ENCODE measurements around the gene PCSK5. TPM values are rescaled to one million over a fixed set of nuclear protein-coding genes. Genes with fewer than 3 reads are reported as not detected.

The PCSK5 gene
- total RNA-seq, 4 donors from 2014 or later = 6.5 to 24.3 (median 12.4) TPM

DNA sequence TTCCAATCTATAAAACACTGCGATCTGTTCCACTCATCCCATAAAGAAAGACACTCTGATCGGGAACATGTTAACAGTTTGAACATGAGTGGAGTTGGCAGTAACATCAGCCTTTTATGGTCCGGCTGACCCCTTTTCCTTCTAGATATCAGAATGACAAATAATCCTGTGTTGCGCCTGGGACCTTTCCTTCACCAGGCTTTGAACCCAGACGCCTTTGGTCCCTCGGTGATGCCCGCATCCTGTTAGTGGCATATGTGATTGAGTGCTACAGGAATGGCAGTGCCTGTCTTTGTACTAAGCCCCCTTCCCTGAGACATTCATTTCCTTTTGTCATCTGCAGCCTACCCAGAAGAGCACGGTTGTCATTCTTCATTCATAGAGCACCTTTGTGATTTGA lies 209.0 kb downstream of the PCSK5 start:
- no peak for TF ChIP-seq POLR2A (IDR thresholded peaks at IDR 0.05)
- TF ChIP-seq, protein P1, sequence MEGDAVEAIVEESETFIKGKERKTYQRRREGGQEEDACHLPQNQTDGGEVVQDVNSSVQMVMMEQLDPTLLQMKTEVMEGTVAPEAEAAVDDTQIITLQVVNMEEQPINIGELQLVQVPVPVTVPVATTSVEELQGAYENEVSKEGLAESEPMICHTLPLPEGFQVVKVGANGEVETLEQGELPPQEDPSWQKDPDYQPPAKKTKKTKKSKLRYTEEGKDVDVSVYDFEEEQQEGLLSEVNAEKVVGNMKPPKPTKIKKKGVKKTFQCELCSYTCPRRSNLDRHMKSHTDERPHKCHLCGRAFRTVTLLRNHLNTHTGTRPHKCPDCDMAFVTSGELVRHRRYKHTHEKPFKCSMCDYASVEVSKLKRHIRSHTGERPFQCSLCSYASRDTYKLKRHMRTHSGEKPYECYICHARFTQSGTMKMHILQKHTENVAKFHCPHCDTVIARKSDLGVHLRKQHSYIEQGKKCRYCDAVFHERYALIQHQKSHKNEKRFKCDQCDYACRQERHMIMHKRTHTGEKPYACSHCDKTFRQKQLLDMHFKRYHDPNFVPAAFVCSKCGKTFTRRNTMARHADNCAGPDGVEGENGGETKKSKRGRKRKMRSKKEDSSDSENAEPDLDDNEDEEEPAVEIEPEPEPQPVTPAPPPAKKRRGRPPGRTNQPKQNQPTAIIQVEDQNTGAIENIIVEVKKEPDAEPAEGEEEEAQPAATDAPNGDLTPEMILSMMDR (IDR thresholded peaks at IDR 0.05) = no peak
- Histone ChIP-seq H3K36me3 (no peaks in the 10 kb centered on the region), H3K27me3 (no peaks in the 10 kb centered on the region), H3K9me3 (no peaks in the 10 kb centered on the region), H3K4me3 (no peak overlapping the region), H3K27ac (no peak overlapping the region), H3K4me1 (no peaks in the 10 kb centered on the region)
- no peak for DNase-seq
- intact Hi-C loops (cut with DNase I; ENCODE audit: low total_unique reads) = no loop called here

DNA sequence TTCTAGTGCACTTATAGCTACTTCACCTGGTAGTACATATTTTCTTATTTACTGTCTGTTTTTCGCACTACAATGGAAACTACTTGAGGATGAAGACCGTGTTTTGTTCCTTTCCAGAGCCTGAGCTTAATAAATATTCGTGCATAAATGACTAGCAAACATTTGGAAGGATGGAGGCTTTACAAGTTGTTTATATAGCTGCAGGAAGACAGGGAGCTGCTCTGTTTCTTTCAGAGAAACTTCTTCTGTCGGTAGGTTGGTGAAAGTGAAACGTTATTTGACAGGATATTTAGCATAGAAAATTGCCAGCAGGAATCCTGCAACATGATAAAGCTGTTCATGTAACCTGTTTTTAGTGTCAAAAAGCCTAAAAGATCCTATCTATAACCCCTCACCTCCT lies 210.6 kb downstream of the PCSK5 start:
- H3K4me3 ChIP-seq = no peak overlapping the region
- H3K36me3 ChIP-seq = no peaks in the 10 kb centered on the region
- intact Hi-C loops (cut with DNase I; ENCODE audit: low total_unique reads) = no loop called here
- H3K27me3 ChIP-seq = no peaks in the 10 kb centered on the region
- H3K4me1 ChIP-seq = no peaks in the 10 kb centered on the region
- no peak for DNase-seq
- no peaks in the 10 kb centered on the region for H3K9me3 ChIP-seq
- TF ChIP-seq POLR2A (IDR thresholded peaks at IDR 0.05) = no peak
- TF ChIP-seq, protein P1 (IDR thresholded peaks at IDR 0.05) = no peak
- H3K27ac ChIP-seq = no peak overlapping the region

DNA sequence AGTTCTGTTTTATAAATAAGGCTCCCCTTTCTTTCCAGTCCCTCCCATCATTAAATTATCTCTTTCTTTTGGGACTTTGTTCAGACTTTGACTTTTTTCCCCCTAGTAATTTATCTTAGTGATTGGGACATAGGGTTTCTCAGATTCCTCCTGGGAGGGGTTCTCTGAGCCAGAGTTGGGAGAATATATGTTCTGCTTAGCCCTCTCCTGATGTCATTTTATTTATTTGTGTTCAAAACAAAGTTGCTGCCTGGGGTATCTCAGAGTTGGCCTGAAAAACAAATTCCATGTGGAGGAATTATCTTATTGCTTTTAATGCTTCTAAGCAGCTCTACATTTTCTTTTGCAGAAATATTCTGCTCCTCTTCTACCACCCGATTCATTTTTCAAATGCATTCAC lies 211.0 kb downstream of the PCSK5 start:
- H3K27ac ChIP-seq = no peak overlapping the region
- TF ChIP-seq POLR2A (IDR thresholded peaks at IDR 0.05) = no peak
- TF ChIP-seq, protein P1 (IDR thresholded peaks at IDR 0.05) = no peak
- H3K36me3 ChIP-seq = no peaks in the 10 kb centered on the region
- H3K9me3 ChIP-seq = no peaks in the 10 kb centered on the region
- no peaks in the 10 kb centered on the region for H3K4me1 ChIP-seq
- intact Hi-C loops (cut with DNase I; ENCODE audit: low total_unique reads) = no loop called here
- H3K4me3 ChIP-seq = no peak overlapping the region
- H3K27me3 ChIP-seq = no peaks in the 10 kb centered on the region
- DNase-seq = no peak

DNA sequence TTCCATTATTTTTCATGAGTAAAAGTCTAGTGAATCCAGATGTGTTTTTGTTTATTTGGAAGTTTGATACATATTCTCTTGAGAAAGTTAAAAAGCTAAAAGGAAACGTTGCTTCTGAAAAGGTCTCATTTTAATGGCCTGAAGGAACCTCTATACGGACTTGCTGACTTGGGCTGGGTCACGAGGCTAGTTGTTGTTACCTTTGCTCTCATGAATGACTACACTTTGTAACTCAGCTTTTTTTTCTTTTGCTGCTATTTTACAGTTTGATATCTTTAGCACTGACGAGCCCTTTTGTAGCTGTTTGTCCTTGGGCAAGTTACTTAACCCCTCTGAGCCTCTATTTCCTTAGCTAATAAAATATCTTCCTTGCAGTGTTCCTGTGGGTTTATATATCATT lies 211.5 kb downstream of the PCSK5 start:
- DNase-seq = no peak
- TF ChIP-seq, protein P1 (IDR thresholded peaks at IDR 0.05) = no peak
- no peak for TF ChIP-seq POLR2A (IDR thresholded peaks at IDR 0.05)
- no peak overlapping the region for H3K27ac ChIP-seq
- H3K36me3 ChIP-seq = no peaks in the 10 kb centered on the region
- no peak overlapping the region for H3K4me3 ChIP-seq
- no peaks in the 10 kb centered on the region for H3K9me3 ChIP-seq
- H3K4me1 ChIP-seq = no peaks in the 10 kb centered on the region
- intact Hi-C loops (cut with DNase I; ENCODE audit: low total_unique reads) = no loop called here
- no peaks in the 10 kb centered on the region for H3K27me3 ChIP-seq

DNA sequence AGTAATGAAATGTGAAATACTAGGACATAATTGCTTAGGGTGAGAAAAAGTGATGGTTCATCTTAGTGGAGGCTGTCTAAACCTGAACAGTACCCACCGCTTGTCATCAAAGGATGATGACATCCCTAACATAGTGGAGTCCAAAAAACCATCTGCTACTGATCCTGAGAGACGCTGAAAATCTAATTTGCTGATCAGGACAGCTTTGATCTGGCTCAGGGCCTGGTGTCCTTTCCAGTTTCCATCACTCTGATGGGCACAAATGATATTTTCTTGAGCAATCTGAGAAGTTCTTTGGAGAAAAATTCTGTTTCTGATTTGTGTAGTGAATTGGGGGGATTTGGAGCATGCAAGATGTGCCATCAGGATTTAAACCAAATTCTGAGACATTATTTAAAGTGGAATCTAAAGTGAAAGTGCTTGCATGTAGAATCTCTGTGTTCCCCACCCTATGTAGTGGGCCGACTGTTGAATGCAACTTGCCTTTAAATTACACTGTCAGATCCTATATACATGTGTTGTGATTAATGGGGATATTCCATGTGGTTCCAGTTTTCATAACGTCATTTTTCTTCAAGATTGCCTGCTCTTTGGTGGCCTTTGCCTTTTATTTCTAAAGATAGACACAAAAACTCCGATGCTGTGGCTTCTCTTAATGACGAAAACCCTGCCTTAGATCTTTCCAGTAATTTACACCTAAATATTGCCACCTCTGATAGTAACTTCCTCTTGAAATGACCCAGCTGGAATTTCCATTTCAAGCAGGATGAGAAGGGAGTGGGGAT lies 213.2 kb downstream of the PCSK5 start:
- H3K27ac ChIP-seq = no peak overlapping the region
- no peak for DNase-seq
- no peaks in the 10 kb centered on the region for H3K4me1 ChIP-seq
- H3K4me3 ChIP-seq = no peak overlapping the region
- intact Hi-C loops (cut with DNase I; ENCODE audit: low total_unique reads) = no loop called here
- H3K9me3 ChIP-seq = no peaks in the 10 kb centered on the region
- H3K27me3 ChIP-seq = no peaks in the 10 kb centered on the region
- no peaks in the 10 kb centered on the region for H3K36me3 ChIP-seq
- TF ChIP-seq, protein P1 (IDR thresholded peaks at IDR 0.05) = no peak
- no peak for TF ChIP-seq POLR2A (IDR thresholded peaks at IDR 0.05)
